Fibroblast of lung (primary cell): ENCODE data around the gene PDCL3. TPM values are rescaled to one million over a fixed set of nuclear protein-coding genes. Genes with fewer than 3 reads are reported as not detected.

ENCODE experiments used
- DNase-seq, 2 donors: peaks; one replicate each; pipeline versions ENCODE4 v3.0.0 to v3.0.0-alpha.2; 2010; ENCODE audit warnings: low read depth in 2 of 2
- H2AFZ ChIP-seq: 2 replicates; pipeline ENCODE4 v1.5.1; 2012; ENCODE audit warnings: low read length, control low read depth, inconsistent platforms
- H3K27ac ChIP-seq: 2 replicates; pipeline ENCODE4 v1.5.1; 2011; ENCODE audit warnings: low read length, control low read depth; ENCODE audit not compliant: insufficient read depth
- H3K27me3 ChIP-seq: 2 replicates; pipeline ENCODE4 v1.5.1; 2011; ENCODE audit warnings: mild to moderate bottlenecking, low read length; ENCODE audit not compliant: control insufficient read depth, insufficient read depth
- H3K36me3 ChIP-seq: 2 replicates; pipeline ENCODE4 v1.5.1; 2011; ENCODE audit warnings: low read length; ENCODE audit not compliant: control insufficient read depth, insufficient read depth
- H3K4me1 ChIP-seq: 2 replicates; pipeline ENCODE4 v1.5.1; 2011; ENCODE audit warnings: low read length; ENCODE audit not compliant: control insufficient read depth, insufficient read depth; ENCODE audit errors: extremely low read depth
- H3K4me2 ChIP-seq: 2 replicates; pipeline ENCODE4 v1.5.1; 2011; ENCODE audit warnings: low read length, control low read depth; ENCODE audit not compliant: insufficient read depth; ENCODE audit errors: extremely low read depth
- H3K4me3 ChIP-seq, 4 experiments: fragments of 200-600 bp in 1 of 4; sonication (generic) in 1 of 4; replicated peaks in 1 of 4; 2 replicates each; pipeline ENCODE4 v1.5.1; 2011 to 2016; ENCODE audit warnings: low read length in 4 of 4, low read depth in 3 of 4, mild to moderate bottlenecking in 3 of 4, control low read depth in 2 of 4, inconsistent platforms in 1 of 4, mixed read lengths in 1 of 4; ENCODE audit not compliant: insufficient read depth in 1 of 4; ENCODE audit errors: control extremely low read depth in 1 of 4
- H3K79me2 ChIP-seq: 2 replicates; pipeline ENCODE4 v1.5.1; 2012; ENCODE audit warnings: mild to moderate bottlenecking, low read length, inconsistent platforms; ENCODE audit not compliant: control insufficient read depth, insufficient read depth
- H3K9ac ChIP-seq: 2 replicates; pipeline ENCODE4 v1.5.1; 2011; ENCODE audit warnings: mild to moderate bottlenecking, low read length, control low read depth; ENCODE audit not compliant: insufficient read depth
- H3K9me3 ChIP-seq: 2 replicates; pipeline ENCODE4 v1.5.1; 2012; ENCODE audit warnings: low read depth, low read length; ENCODE audit not compliant: control insufficient read depth, insufficient read depth
- H4K20me1 ChIP-seq: 2 replicates; pipeline ENCODE4 v1.5.1; 2011; ENCODE audit warnings: low read length; ENCODE audit not compliant: control insufficient read depth, insufficient read depth; ENCODE audit errors: extremely low read depth
- EZH2 ChIP-seq: IDR thresholded peaks from 2 replicates; pipeline ENCODE4 v1.5.1; 2012; ENCODE audit warnings: low read length, control low read depth, mild to moderate bottlenecking; ENCODE audit errors: missing control alignments
- polyA plus RNA-seq, 2 donors: library from polyadenylated mRNA; depleted of rRNA in 1 of 2; stranded (reverse) in 1 of 2; unstranded in 1 of 2; fragments of >200 nt; gene quantifications; 2 replicates each; pipeline ENCODE4 v1.2.1, GENCODE V29; 2011 to 2012; ENCODE audit warnings: missing spikeins in 1 of 2
- total RNA-seq: library from RNA; depleted of rRNA; stranded (reverse); fragments of >200 nt; gene quantifications from 2 replicates; pipeline ENCODE4 v1.2.1, GENCODE V29; 2014
- TF ChIP-seq, protein P1 (sequence below), 2 donors: IDR thresholded peaks in 1 of 2; conservative IDR thresholded peaks in 1 of 2; 1 replicate in 1 of 2; 2 replicates in 1 of 2; pipeline ENCODE4 v1.5.1; 2011 to 2012; ENCODE audit warnings: low read length in 2 of 2, control low read depth in 1 of 2, inconsistent platforms in 1 of 2, low read depth in 1 of 2, mild to moderate bottlenecking in 1 of 2

The PDCL3 gene
- total and polyA plus RNA-seq, 2 donors (not counting 1 experiment from before 2014, with no cell fraction given), result 11.4 to 29.0 TPM

DNA sequence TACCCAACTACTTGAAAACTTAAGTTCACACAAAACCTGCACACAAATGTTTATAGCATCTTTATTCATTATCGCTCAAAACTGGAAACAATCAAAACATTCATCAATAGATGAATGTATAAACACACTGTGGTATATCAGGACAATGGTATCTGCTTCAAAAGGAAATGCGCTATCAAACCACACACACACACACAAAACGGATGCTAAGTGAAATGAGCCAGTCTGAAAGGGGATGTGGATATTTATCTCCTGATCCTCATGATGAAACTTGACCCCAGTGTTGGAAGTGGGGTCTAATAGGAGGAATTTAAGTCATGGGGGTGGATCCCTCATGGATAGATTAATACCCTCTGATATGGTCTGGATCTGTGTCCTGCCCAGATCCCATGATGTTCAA, 22.0 kb downstream of the PDCL3 start:
- no peak overlapping the region for H2AFZ ChIP-seq
- H3K36me3 ChIP-seq, result no peaks in the 10 kb centered on the region
- no peak overlapping the region for H3K4me2 ChIP-seq
- TF ChIP-seq, protein P1, sequence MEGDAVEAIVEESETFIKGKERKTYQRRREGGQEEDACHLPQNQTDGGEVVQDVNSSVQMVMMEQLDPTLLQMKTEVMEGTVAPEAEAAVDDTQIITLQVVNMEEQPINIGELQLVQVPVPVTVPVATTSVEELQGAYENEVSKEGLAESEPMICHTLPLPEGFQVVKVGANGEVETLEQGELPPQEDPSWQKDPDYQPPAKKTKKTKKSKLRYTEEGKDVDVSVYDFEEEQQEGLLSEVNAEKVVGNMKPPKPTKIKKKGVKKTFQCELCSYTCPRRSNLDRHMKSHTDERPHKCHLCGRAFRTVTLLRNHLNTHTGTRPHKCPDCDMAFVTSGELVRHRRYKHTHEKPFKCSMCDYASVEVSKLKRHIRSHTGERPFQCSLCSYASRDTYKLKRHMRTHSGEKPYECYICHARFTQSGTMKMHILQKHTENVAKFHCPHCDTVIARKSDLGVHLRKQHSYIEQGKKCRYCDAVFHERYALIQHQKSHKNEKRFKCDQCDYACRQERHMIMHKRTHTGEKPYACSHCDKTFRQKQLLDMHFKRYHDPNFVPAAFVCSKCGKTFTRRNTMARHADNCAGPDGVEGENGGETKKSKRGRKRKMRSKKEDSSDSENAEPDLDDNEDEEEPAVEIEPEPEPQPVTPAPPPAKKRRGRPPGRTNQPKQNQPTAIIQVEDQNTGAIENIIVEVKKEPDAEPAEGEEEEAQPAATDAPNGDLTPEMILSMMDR (conservative IDR thresholded peaks at IDR 0.05 in 1 of 2, IDR thresholded peaks at IDR 0.05 in 1 of 2; ENCODE audit: low read depth in 1 of 2, low read length in 2 of 2), result no peak
- no peak for TF ChIP-seq EZH2
- peaks cover 2% of the 10 kb centered on the region for H3K27me3 ChIP-seq
- no peak for DNase-seq
- no peak overlapping the region for H3K4me3 ChIP-seq
- H3K79me2 ChIP-seq, result no peaks in the 10 kb centered on the region
- H3K9ac ChIP-seq, result no peak overlapping the region
- H4K20me1 ChIP-seq, result no peaks in the 10 kb centered on the region
- no peaks in the 10 kb centered on the region for H3K9me3 ChIP-seq
- H3K4me1 ChIP-seq, result no peaks in the 10 kb centered on the region
- H3K27ac ChIP-seq, result no peak overlapping the region

DNA sequence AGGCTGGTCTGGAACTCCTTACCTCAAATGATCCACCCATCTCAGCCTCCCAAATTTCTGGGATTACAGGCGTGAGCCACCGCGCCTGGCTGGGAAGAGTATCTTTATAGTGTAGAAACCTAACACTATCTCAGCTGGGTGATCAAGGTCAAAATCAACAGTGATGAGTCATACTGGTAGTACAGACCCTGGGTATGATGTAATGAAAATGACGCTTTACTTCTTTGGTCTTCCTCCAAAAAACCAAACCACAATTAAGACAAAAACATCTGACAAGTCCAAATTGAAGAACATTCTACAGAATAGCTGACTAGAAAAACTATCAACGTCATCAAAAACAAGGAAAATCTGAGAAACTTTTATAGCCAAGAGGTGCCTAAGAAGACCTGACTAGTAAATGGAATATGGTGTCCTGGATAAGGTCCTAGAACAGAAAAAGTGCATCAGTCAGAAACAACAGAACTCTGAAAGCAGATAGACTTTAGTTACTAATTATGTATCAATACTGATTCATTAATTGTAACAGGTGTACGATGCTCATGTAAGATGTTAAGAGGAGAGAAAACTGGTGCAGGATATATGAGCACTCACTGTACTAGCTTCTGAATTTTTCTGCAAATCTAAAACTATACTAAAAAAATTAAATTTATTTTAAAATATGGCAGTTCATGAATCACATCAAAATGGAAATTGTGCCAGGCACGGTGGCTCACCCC, 25.4 kb downstream of the PDCL3 start:
- no peak overlapping the region for H3K27ac ChIP-seq
- H3K4me2 ChIP-seq, result no peak overlapping the region
- no peaks in the 10 kb centered on the region for H3K4me1 ChIP-seq
- peaks cover 2% of the 10 kb centered on the region for H3K27me3 ChIP-seq
- no peaks in the 10 kb centered on the region for H3K36me3 ChIP-seq
- no peaks in the 10 kb centered on the region for H3K79me2 ChIP-seq
- no peaks in the 10 kb centered on the region for H3K9me3 ChIP-seq
- peak; percentile 75 to 83 for DNase-seq
- no peak overlapping the region for H2AFZ ChIP-seq
- H3K9ac ChIP-seq, result no peak overlapping the region
- no peaks in the 10 kb centered on the region for H4K20me1 ChIP-seq
- TF ChIP-seq EZH2, result no peak
- TF ChIP-seq, protein P1 (conservative IDR thresholded peaks at IDR 0.05 in 1 of 2, IDR thresholded peaks at IDR 0.05 in 1 of 2; ENCODE audit: low read depth in 1 of 2, low read length in 2 of 2), result no peak
- H3K4me3 ChIP-seq, result no peak overlapping the region

DNA sequence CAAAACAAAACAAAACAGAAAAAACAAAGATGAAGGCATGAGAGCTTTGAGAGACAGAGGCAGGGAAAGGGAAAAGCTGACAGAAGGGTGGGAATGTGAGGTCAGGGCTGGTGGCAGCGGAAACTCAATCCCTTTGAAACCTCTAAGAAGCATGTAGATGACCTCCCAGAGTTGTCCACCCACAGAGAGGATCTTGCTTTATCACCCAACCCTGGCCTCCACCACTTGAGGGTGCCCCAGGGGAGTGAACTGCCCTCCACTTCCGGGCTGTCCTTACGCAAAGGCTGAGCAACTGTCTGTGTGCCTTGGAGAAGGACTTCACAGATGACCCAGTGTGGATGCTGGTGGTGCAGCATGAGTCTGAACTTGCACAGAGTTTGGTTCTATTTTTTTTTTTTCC, 26.7 kb downstream of the PDCL3 start:
- Histone ChIP-seq H3K9ac (no peak overlapping the region), H3K27ac (no peak overlapping the region), H4K20me1 (no peaks in the 10 kb centered on the region), H3K4me1 (no peaks in the 10 kb centered on the region), H3K36me3 (no peaks in the 10 kb centered on the region), H3K4me3 (no peak overlapping the region), H3K79me2 (no peaks in the 10 kb centered on the region), H3K27me3 (peaks cover 2% of the 10 kb centered on the region), H3K4me2 (no peak overlapping the region), H2AFZ (no peak overlapping the region), H3K9me3 (no peaks in the 10 kb centered on the region)
- TF ChIP-seq EZH2, result no peak
- TF ChIP-seq, protein P1 (conservative IDR thresholded peaks at IDR 0.05 in 1 of 2, IDR thresholded peaks at IDR 0.05 in 1 of 2; ENCODE audit: low read depth in 1 of 2, low read length in 2 of 2), result no peak
- DNase-seq, result no peak
